Gastrocnemius medialis (tissue), 4 donors: ENCODE results near the gene IQSEC1. TPM values are rescaled to one million over a fixed set of nuclear protein-coding genes. Genes with fewer than 3 reads are reported as not detected.
A peak's percentile ranks its signal among the peaks of the same experiment; 100 is the strongest.

Experiments
- ATAC-seq, 2 donors: fragments of 150-250 bp; one replicate each; pipeline ENCODE4 v1.9.1; 2016
- DNase-seq, 2 donors: peaks; one replicate each; pipeline ENCODE4 v3.0.0-alpha.2; 2019
- H3K27ac ChIP-seq, 4 donors: fragments of 200-600 bp; sonication (generic); 1 replicate in 1 of 4; 2 replicates in 3 of 4; pipeline ENCODE4 v1.5.1; 2016 to 2018; ENCODE audit warnings: mild to moderate bottlenecking in 2 of 4, moderate library complexity in 1 of 4
- H3K27me3 ChIP-seq, 3 donors: fragments of 200-600 bp; sonication (generic) in 2 of 3; 1 replicate in 1 of 3; 2 replicates in 2 of 3; pipeline versions ENCODE4 v1.5.1 to v1.6.0; 2016 to 2019; ENCODE audit warnings: mild to moderate bottlenecking in 1 of 3, moderate library complexity in 1 of 3
- H3K36me3 ChIP-seq, 2 donors: fragments of 200-600 bp; sonication (generic) in 1 of 2; one replicate each; pipeline ENCODE4 v1.5.1; 2017 to 2018
- H3K4me1 ChIP-seq, 2 donors: fragments of 200-600 bp; sonication (generic) in 1 of 2; one replicate each; pipeline ENCODE4 v1.5.1; 2016 to 2017; ENCODE audit warnings: mild to moderate bottlenecking in 2 of 2
- H3K4me3 ChIP-seq, 4 donors: fragments of 200-600 bp; sonication (generic) in 3 of 4; 1 replicate in 1 of 4; 2 replicates in 3 of 4; pipeline ENCODE4 v1.5.1; 2016 to 2019; ENCODE audit warnings: mild to moderate bottlenecking in 2 of 4
- H3K9me3 ChIP-seq, 3 donors: fragments of 200-600 bp; sonication (generic) in 2 of 3; 1 replicate in 1 of 3; 2 replicates in 2 of 3; pipeline ENCODE4 v1.5.1; 2016 to 2019
- POLR2A ChIP-seq, 2 donors: fragments of 450-650 bp; IDR thresholded peaks; one replicate each; pipeline ENCODE4 v1.6.1; 2017; ENCODE audit warnings: antibody characterized with exemption in 2 of 2, mild to moderate bottlenecking in 2 of 2, moderate library complexity in 2 of 2
- in situ Hi-C, 4 donors: fragments of 200-750 bp; cut with MboI; loops; one replicate each; pipeline versions ENCODE4 v1.15.0 to v1.8.0; 2017; ENCODE audit warnings: low sequenced_read_pairs in 4 of 4
- intact Hi-C: fragments of 100-400 bp; cut with DNase I; formaldehyde crosslinking; loops from one replicate; pipeline ENCODE4 v1.15.1; 2023; ENCODE audit warnings: low total_unique reads
- total RNA-seq, 4 donors: library from RNA; depleted of rRNA; stranded (reverse); fragments of >200 nt; gene quantifications; one replicate each; pipeline versions ENCODE4 v1.1.0 to v1.2.3, GENCODE V29; 2016
- TF ChIP-seq, protein P1 (sequence below), 5 experiments: fragments of 450-650 bp in 3 of 5; fragments of 200-600 bp in 2 of 5; sonication (generic) in 2 of 5; IDR thresholded peaks in 4 of 5; conservative IDR thresholded peaks in 1 of 5; 1 replicate in 4 of 5; 2 replicates in 1 of 5; pipeline ENCODE4 v1.5.1; 2016 to 2019; ENCODE audit warnings: antibody characterized with exemption in 5 of 5, mild to moderate bottlenecking in 3 of 5, moderate library complexity in 3 of 5

Gene IQSEC1
- total RNA-seq, 4 donors from 2014 or later: 15.2 to 31.3 (median 28.0) TPM

DNA sequence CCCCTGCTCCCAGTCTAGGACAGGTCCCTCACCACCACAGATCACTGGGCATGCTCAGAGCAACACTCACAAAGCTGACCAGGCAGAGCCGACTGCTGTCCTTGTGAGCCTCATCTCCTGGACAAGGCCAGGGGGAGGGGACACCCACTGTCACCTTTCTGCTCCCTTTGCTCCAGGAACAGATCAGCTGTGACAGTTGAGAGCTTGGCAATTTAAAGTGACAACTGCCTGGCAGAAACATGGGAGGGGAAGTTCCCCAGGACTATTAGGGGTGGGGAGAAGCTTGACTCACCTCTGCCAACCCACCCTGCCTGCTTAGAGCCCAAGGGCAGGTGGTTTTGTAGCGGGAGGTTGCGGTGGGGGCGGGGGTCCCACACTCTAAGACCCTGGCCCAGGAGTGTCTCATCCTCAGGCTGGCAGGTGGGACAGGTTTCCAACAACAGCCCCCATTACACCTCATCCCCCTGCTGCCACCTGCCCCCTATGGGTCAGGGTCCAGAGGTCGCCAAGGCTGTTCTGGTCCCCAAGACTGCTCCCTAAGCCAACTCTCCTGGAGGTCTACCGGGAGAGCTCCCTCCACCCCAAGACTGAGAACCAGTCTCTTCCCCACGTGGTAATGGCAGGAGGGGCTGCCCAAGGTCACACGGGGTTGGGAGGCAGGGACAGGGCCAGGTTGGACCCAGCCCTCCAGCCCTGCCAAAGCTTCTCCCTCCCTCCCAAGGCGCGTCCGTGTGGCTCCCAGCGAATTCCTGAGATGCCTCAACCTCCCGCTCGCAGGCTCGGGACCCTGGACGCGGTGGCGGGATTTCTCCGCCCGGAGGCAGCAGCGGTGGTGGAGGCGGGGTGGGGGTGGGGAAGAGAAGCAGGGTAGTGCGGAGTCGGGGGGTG, 80.4 kb downstream of the IQSEC1 start:
- intact Hi-C loops: no loop called here

DNA sequence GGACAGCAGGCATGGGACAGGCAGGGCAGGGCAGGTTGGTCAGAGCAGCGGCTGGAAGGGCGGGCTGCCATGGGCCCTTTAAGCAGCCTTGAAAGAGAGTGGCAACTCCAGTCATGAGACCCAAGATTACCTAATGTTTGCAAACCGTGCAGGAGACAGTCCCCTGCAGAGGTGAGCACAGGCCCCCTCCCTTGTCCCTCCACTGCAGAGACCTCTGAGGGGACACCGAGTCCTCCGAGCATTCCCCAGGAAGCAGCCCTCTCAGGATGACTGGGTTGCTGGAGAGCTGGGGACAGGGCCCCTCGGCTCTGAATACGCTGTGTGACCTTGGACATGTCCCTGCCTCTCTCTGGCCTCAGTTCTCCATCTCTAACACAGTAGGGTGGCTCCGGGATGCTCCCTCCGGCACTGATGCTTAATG, 81.4 kb downstream of the IQSEC1 start:
- H3K27me3 ChIP-seq: no peaks in the 10 kb centered on the region
- peaks cover 28 to 34% of the 10 kb centered on the region in 2 donors for H3K4me1 ChIP-seq
- in situ Hi-C loops: loop anchor here in 3 of 4 donors (25.0 kb wide), 1 partner anchor 105 kb away; no protein-coding TSS in a partner anchor
- no peaks in the 10 kb centered on the region for H3K9me3 ChIP-seq
- ATAC-seq: no peak
- H3K4me3 ChIP-seq: no peak overlapping the region
- intact Hi-C loops: no loop called here
- peak overlapping the region; percentile 85 to 92 (median 86) for H3K27ac ChIP-seq
- no peaks in the 10 kb centered on the region for H3K36me3 ChIP-seq
- TF ChIP-seq, protein P1, sequence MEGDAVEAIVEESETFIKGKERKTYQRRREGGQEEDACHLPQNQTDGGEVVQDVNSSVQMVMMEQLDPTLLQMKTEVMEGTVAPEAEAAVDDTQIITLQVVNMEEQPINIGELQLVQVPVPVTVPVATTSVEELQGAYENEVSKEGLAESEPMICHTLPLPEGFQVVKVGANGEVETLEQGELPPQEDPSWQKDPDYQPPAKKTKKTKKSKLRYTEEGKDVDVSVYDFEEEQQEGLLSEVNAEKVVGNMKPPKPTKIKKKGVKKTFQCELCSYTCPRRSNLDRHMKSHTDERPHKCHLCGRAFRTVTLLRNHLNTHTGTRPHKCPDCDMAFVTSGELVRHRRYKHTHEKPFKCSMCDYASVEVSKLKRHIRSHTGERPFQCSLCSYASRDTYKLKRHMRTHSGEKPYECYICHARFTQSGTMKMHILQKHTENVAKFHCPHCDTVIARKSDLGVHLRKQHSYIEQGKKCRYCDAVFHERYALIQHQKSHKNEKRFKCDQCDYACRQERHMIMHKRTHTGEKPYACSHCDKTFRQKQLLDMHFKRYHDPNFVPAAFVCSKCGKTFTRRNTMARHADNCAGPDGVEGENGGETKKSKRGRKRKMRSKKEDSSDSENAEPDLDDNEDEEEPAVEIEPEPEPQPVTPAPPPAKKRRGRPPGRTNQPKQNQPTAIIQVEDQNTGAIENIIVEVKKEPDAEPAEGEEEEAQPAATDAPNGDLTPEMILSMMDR (IDR thresholded peaks at IDR 0.05 in 4 of 5, conservative IDR thresholded peaks at IDR 0.05 in 1 of 5): no peak
- TF ChIP-seq POLR2A (IDR thresholded peaks at IDR 0.05): peak in 1 of 2 donors; percentile 20
- peak in 1 of 2 donors; percentile 47 for DNase-seq

More for the DNA sequence above, 80.4 kb downstream of the IQSEC1 start:
- in situ Hi-C loops: loop anchor here in 3 of 4 donors (25.0 kb wide), 1 partner anchor 106 kb away; no protein-coding TSS in a partner anchor
- no peaks in the 10 kb centered on the region for H3K9me3 ChIP-seq
- H3K36me3 ChIP-seq: no peaks in the 10 kb centered on the region
- TF ChIP-seq, protein P1 (IDR thresholded peaks at IDR 0.05 in 4 of 5, conservative IDR thresholded peaks at IDR 0.05 in 1 of 5): peak in 1 of 5 experiments; percentile 27
- TF ChIP-seq POLR2A (IDR thresholded peaks at IDR 0.05): peak in 1 of 2 donors; percentile 13
- H3K27ac ChIP-seq: peak overlapping the region; percentile 85 to 92 (median 86)
- no peaks in the 10 kb centered on the region for H3K27me3 ChIP-seq
- H3K4me1 ChIP-seq: peaks cover 24 to 29% of the 10 kb centered on the region in 2 donors
- peak overlapping the region; percentile 75 to 96 (median 77) for H3K4me3 ChIP-seq
- DNase-seq (peak in 1 of 2 donors; percentile 64), ATAC-seq (peak; percentile 11 to 25)

DNA sequence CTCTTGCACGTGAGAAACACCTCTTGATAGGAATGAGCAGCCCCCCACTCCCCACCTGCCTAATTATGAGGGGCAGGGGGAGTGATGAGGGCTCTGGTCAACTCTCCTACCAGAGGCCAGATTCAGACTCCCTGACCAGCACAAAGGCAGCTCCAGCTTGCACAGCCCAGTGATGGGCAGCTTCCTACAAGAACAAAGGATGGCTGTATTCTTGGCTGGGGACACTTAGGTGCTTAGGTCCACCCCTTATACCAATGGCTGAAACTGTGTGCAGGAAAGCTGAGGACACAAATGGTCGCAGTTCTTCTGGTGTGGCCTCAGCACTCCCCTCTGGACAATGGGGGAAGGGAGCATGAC, 81.8 kb downstream of the IQSEC1 start:
- no peaks in the 10 kb centered on the region for H3K9me3 ChIP-seq
- no peak for ATAC-seq
- peaks cover 28 to 36% of the 10 kb centered on the region in 2 donors for H3K4me1 ChIP-seq
- H3K27me3 ChIP-seq: no peaks in the 10 kb centered on the region
- peak overlapping the region in 3 of 4 donors; percentile 85 to 92 (median 86) for H3K27ac ChIP-seq
- H3K4me3 ChIP-seq: no peak overlapping the region
- intact Hi-C loops (no loop called here), in situ Hi-C loops (loop anchor here in 3 of 4 donors (25.0 kb wide), 1 partner anchor 104 kb away; no protein-coding TSS in a partner anchor)
- no peaks in the 10 kb centered on the region for H3K36me3 ChIP-seq
- DNase-seq: no peak
- no peak for TF ChIP-seq POLR2A (IDR thresholded peaks at IDR 0.05)
- TF ChIP-seq, protein P1 (IDR thresholded peaks at IDR 0.05 in 4 of 5, conservative IDR thresholded peaks at IDR 0.05 in 1 of 5): no peak

GRCh38 chr3:12990781-12991480, 82.3 kb downstream of the IQSEC1 start:
- TF ChIP-seq, protein P1 (IDR thresholded peaks at IDR 0.05 in 4 of 5, conservative IDR thresholded peaks at IDR 0.05 in 1 of 5): no peak
- TF ChIP-seq POLR2A (IDR thresholded peaks at IDR 0.05): no peak
- Histone ChIP-seq H3K4me1 (peaks cover 28 to 36% of the 10 kb centered on the region in 2 donors), H3K27ac (peak overlapping the region; percentile 58 to 92 (median 86)), H3K9me3 (no peaks in the 10 kb centered on the region), H3K36me3 (no peaks in the 10 kb centered on the region), H3K4me3 (no peak overlapping the region), H3K27me3 (no peaks in the 10 kb centered on the region)
- intact Hi-C loops (no loop called here), in situ Hi-C loops (loop anchor here in 3 of 4 donors (25.0 kb wide), 1 partner anchor 104 kb away; no protein-coding TSS in a partner anchor)
- ATAC-seq (no peak), DNase-seq (no peak)
